Measurements from ENCODE around the gene CCDC85B. TPM values are rescaled to one million over a fixed set of nuclear protein-coding genes. Genes with fewer than 3 reads are reported as not detected.

The CCDC85B gene
- total RNA-seq, 2 donors from 2014 or later, result 75.8 to 100 TPM

DNA sequence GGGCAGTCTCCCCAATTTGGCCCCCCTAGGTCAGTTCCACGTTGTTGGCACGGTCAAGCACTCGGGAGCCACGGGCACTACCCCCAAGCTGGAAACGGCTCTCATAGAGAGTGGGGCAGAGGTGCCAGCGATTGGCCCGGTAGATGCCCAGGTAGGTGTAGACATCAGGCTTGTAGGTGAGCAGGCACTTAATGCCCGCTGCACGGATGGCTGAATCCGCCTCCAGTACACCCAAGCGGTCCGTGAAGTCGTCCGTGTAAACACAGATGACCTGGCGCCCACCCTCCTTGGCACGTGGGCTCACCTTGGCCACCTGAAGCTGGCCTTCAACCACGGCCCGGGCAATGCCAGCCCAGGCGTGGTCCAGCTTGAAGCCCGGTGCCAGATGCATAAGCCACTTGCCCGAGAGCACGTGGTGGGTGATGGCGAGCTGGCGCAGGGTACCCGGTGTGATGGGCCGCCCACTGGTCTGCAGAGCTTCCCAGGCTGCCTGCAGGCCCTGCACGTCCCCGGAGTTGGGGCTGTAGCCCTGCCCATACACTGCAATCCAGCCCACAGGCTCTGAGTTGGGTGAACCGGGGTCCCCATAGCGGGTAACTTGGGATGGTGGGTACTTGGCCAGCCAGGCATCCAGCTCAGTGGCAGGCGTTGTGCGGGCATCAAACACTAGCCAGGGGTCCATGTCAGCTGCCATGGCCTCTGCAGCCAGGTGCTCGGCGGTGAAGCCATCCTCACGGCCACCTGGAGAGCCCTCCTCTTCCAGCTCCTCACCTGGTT is 27.1 kb downstream of the CCDC85B start:
- no peak for TF ChIP-seq CTCF (IDR thresholded peaks at IDR 0.05)
- Histone ChIP-seq H3K27me3 (replicated peaks; ENCODE audit: insufficient read depth) (no peaks in the 10 kb centered on the region), H3K4me3 (peak overlapping the region; percentile 100), H3K9me3 (no peaks in the 10 kb centered on the region), H3K27ac (peak overlapping the region; percentile 94 to 96), H3K4me1 (ENCODE audit: control insufficient read depth in 1 of 2, low read depth in 2 of 2) (peaks cover 44 to 54% of the 10 kb centered on the region in 2 donors), H3K36me3 (no peaks in the 10 kb centered on the region)
- ATAC-seq (ENCODE audit: insufficient number of reproducible peaks, low FRiP score, low read depth) (no peak), DNase-seq (ENCODE audit: low spot score) (no peak)

- ATAC-seq (ENCODE audit: insufficient number of reproducible peaks, low FRiP score, low read depth) (peak; percentile 57), DNase-seq (ENCODE audit: low spot score) (no peak)
- Histone ChIP-seq H3K27me3 (replicated peaks; ENCODE audit: insufficient read depth) (no peaks in the 10 kb centered on the region), H3K4me1 (ENCODE audit: control insufficient read depth in 1 of 2, low read depth in 2 of 2) (peaks cover 44 to 50% of the 10 kb centered on the region in 2 donors), H3K36me3 (peaks cover 3% of the 10 kb centered on the region), H3K9me3 (no peaks in the 10 kb centered on the region), H3K27ac (peak within 1 kb of the TSS; percentile 94 to 96), H3K4me3 (peak within 1 kb of the TSS; percentile 100)
- no peak for TF ChIP-seq CTCF (IDR thresholded peaks at IDR 0.05)
These were observed 28.0 kb downstream of the CCDC85B start, which contains the start of gene C11orf68 for GRCh38 chr11:65918211-65919140. C11orf68 (minus strand) TSS chr11:65919062; CDS start chr11:65919031, 31 bp downstream.

DNA sequence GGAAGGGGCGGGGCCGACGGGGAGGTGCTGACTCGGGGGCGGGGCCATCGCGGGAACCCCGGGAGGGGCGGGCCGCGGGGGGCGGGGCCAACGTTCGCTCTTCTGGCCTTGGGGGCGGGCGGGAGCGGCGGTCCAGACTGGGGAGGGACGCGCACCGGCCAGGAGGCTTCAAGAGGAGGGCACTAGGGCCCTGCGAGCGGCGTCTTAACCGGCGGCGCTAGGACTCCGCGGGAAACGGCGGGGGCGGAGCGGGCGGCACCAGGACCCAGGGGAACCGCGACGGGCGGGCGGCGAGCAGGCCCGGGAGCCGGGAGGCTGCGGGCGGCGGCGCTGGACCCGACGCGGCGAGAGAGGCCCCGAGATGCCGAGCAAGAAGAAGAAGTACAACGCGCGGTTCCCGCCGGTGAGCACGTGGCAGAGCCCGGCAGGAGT is 28.7 kb downstream of the CCDC85B start, which contains the start of gene DRAP1:
Gene DRAP1 (plus strand): TSS at position 286 of the 432 bp plus-strand sequence. CDS start 76 bp downstream, at position 362.
- Histone ChIP-seq H3K36me3 (peaks cover 3% of the 10 kb centered on the region), H3K4me1 (ENCODE audit: control insufficient read depth in 1 of 2, low read depth in 2 of 2) (peaks cover 44 to 50% of the 10 kb centered on the region in 2 donors)
- peak; percentile 94 for DNase-seq (ENCODE audit: low spot score)

DNA sequence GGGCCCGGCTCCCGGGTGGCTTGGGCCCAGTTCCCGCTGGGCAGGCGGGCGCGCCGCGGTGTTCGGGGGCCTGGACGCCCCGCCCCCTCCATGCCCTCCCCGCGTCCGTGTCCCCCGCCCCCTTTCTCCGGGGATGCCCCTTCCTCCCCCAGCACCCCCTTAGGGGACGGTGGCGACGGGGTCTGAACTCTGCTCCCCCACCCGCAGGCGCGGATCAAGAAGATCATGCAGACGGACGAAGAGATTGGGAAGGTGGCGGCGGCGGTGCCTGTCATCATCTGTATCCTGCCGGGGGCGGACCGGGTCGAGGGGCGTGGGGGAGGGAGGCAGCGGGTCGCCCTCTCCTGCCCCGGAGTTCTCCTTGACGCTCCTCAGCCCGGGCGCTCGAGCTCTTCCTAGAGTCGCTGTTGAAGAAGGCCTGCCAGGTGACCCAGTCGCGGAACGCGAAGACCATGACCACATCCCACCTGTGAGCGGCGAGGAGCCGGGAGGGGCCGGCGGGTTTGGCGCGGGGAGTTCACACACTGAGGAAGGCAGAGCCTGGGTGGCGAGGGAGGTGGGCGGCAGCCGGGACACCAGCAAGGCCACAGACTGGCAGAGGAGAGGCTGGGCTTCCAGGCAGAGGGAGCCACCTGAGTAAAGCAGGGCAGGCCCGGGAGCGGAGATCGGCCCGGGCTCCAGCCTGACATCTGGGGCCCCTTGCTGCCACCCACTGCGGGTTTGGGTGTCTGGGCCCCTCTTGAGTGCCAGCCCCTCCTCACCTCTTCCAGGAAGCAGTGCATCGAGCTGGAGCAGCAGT is 29.3 kb downstream of the CCDC85B start:
- Histone ChIP-seq H3K27ac (peak overlapping the region; percentile 66 to 82), H3K36me3 (peaks cover 3% of the 10 kb centered on the region), H3K4me3 (peak overlapping the region; percentile 86), H3K27me3 (replicated peaks; ENCODE audit: insufficient read depth) (no peaks in the 10 kb centered on the region), H3K4me1 (ENCODE audit: control insufficient read depth in 1 of 2, low read depth in 2 of 2) (peaks cover 43 to 48% of the 10 kb centered on the region in 2 donors), H3K9me3 (no peaks in the 10 kb centered on the region)
- DNase-seq (ENCODE audit: low spot score), result no peak
- TF ChIP-seq CTCF (IDR thresholded peaks at IDR 0.05), result no peak
- ATAC-seq (ENCODE audit: insufficient number of reproducible peaks, low FRiP score, low read depth), result peak; percentile 16

More for the DNA sequence above, 28.7 kb downstream of the CCDC85B start, which contains the start of gene DRAP1:
- peak; percentile 64 for ATAC-seq (ENCODE audit: insufficient number of reproducible peaks, low FRiP score, low read depth)
- Histone ChIP-seq H3K27ac (peak within 1 kb of the TSS; percentile 94 to 96), H3K4me3 (peak within 1 kb of the TSS; percentile 100), H3K9me3 (no peaks in the 10 kb centered on the region), H3K27me3 (replicated peaks; ENCODE audit: insufficient read depth) (no peaks in the 10 kb centered on the region)
- TF ChIP-seq CTCF (IDR thresholded peaks at IDR 0.05), result no peak

Data from thoracic aorta (tissue), 2 donors.